Stomach (tissue), 4 donors: Measurements from ENCODE around the gene CHMP3.

ENCODE experiments used
- POLR2A ChIP-seq, 4 donors: fragments of 450-650 bp; IDR thresholded peaks; one replicate each; pipeline ENCODE4 v1.6.1; 2016; ENCODE audit warnings: antibody characterized with exemption in 4 of 4, control low read depth in 2 of 4, mild to moderate bottlenecking in 1 of 4, moderate library complexity in 1 of 4
- POLR2AphosphoS5 ChIP-seq, 3 donors: sonication (generic); formaldehyde crosslinking; IDR thresholded peaks; one replicate each; pipeline ENCODE4 v1.6.1; 2016; ENCODE audit warnings: antibody characterized with exemption in 3 of 3
- TF ChIP-seq, protein P1 (sequence below), 7 experiments: fragments of 450-650 bp in 4 of 7; fragments of 200-600 bp in 3 of 7; sonication (generic) in 3 of 7; IDR thresholded peaks; one replicate each; pipeline ENCODE4 v1.5.1; 2016 to 2019; ENCODE audit warnings: antibody characterized with exemption in 7 of 7, control low read depth in 2 of 7, mild to moderate bottlenecking in 1 of 7

DNA sequence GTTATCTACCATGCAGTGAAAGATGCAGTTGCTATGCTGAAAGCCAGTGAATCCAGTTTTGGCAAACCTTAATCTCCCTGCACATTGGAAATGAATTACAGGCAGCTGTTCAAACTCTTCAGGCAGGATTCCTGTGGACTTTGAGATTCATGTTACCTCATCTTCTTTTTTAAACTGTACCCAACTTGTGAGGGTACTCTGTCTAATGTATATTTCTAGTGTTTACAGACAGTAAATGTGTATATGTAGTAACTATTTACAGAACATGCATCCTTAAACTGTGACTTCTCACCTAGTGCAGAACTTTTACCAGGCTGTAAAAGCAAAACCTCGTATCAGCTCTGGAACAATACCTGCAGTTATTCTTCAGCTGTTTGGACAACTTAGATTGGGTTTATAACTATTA, 71.2 kb downstream of the CHMP3 start:
- TF ChIP-seq, protein P1, sequence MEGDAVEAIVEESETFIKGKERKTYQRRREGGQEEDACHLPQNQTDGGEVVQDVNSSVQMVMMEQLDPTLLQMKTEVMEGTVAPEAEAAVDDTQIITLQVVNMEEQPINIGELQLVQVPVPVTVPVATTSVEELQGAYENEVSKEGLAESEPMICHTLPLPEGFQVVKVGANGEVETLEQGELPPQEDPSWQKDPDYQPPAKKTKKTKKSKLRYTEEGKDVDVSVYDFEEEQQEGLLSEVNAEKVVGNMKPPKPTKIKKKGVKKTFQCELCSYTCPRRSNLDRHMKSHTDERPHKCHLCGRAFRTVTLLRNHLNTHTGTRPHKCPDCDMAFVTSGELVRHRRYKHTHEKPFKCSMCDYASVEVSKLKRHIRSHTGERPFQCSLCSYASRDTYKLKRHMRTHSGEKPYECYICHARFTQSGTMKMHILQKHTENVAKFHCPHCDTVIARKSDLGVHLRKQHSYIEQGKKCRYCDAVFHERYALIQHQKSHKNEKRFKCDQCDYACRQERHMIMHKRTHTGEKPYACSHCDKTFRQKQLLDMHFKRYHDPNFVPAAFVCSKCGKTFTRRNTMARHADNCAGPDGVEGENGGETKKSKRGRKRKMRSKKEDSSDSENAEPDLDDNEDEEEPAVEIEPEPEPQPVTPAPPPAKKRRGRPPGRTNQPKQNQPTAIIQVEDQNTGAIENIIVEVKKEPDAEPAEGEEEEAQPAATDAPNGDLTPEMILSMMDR (IDR thresholded peaks at IDR 0.05), result no peak
- no peak for TF ChIP-seq POLR2A (IDR thresholded peaks at IDR 0.05)
- no peak for TF ChIP-seq POLR2AphosphoS5 (IDR thresholded peaks at IDR 0.05)
